ENCODE data around the gene ANKRD16.

DNA sequence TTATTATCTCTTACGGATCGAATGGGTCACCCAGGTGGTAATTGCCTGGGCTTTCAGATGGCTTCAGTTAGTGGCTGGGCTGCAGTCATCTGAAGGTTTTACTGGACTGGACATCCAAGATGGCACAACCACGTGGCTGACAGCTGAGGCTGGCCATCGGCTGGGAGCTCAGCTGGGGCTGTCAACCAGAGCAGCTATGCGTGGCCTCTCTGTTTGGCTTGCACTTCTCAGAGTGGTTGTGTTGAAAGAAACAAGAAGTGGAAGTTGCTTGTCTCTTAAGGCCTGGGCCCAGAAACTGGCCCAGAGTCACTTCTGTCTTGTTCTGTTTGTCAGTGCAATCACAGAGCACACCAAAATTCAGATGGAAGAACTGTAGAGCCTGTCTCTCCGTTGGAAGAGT, 70.8 kb downstream of the ANKRD16 start:
- TF ChIP-seq, protein P1, sequence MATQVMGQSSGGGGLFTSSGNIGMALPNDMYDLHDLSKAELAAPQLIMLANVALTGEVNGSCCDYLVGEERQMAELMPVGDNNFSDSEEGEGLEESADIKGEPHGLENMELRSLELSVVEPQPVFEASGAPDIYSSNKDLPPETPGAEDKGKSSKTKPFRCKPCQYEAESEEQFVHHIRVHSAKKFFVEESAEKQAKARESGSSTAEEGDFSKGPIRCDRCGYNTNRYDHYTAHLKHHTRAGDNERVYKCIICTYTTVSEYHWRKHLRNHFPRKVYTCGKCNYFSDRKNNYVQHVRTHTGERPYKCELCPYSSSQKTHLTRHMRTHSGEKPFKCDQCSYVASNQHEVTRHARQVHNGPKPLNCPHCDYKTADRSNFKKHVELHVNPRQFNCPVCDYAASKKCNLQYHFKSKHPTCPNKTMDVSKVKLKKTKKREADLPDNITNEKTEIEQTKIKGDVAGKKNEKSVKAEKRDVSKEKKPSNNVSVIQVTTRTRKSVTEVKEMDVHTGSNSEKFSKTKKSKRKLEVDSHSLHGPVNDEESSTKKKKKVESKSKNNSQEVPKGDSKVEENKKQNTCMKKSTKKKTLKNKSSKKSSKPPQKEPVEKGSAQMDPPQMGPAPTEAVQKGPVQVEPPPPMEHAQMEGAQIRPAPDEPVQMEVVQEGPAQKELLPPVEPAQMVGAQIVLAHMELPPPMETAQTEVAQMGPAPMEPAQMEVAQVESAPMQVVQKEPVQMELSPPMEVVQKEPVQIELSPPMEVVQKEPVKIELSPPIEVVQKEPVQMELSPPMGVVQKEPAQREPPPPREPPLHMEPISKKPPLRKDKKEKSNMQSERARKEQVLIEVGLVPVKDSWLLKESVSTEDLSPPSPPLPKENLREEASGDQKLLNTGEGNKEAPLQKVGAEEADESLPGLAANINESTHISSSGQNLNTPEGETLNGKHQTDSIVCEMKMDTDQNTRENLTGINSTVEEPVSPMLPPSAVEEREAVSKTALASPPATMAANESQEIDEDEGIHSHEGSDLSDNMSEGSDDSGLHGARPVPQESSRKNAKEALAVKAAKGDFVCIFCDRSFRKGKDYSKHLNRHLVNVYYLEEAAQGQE (IDR thresholded peaks at IDR 0.05; ENCODE audit: borderline replicate concordance) = no peak
- TF ChIP-seq, protein P2, sequence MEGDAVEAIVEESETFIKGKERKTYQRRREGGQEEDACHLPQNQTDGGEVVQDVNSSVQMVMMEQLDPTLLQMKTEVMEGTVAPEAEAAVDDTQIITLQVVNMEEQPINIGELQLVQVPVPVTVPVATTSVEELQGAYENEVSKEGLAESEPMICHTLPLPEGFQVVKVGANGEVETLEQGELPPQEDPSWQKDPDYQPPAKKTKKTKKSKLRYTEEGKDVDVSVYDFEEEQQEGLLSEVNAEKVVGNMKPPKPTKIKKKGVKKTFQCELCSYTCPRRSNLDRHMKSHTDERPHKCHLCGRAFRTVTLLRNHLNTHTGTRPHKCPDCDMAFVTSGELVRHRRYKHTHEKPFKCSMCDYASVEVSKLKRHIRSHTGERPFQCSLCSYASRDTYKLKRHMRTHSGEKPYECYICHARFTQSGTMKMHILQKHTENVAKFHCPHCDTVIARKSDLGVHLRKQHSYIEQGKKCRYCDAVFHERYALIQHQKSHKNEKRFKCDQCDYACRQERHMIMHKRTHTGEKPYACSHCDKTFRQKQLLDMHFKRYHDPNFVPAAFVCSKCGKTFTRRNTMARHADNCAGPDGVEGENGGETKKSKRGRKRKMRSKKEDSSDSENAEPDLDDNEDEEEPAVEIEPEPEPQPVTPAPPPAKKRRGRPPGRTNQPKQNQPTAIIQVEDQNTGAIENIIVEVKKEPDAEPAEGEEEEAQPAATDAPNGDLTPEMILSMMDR (IDR thresholded peaks at IDR 0.05; ENCODE audit: poor library complexity, severe bottlenecking) = no peak
